ENCODE measurements around the gene KCNE3.
A peak's percentile ranks its signal among the peaks of the same experiment; 100 is the strongest.

The KCNE3 gene

GRCh38 chr11:74494916-74495315 lies 27.6 kb upstream of the KCNE3 start:
- Mint-ChIP-seq H3K27ac (no peak overlapping the region), H3K36me3 (ENCODE audit: low read depth) (peaks cover 41% of the 10 kb centered on the region), H3K9me3 (peaks cover 50% of the 10 kb centered on the region), H3K27me3 (ENCODE audit: low read depth, poor library complexity) (peaks cover under 1% of the 10 kb centered on the region), H3K4me1 (peaks cover 21% of the 10 kb centered on the region), H3K4me3 (peak overlapping the region; percentile 30)
- no peak for TF ChIP-seq CTCF (IDR thresholded peaks at IDR 0.05)
- no peak for DNase-seq

- H3K36me3 Mint-ChIP-seq (ENCODE audit: low read depth): peaks cover 41% of the 10 kb centered on the region
- H3K27me3 Mint-ChIP-seq (ENCODE audit: low read depth, poor library complexity): no peaks in the 10 kb centered on the region
- no peak for DNase-seq
- no peak for TF ChIP-seq CTCF (IDR thresholded peaks at IDR 0.05)
- H3K4me1 Mint-ChIP-seq: peaks cover 21% of the 10 kb centered on the region
- H3K4me3 Mint-ChIP-seq: peak overlapping the region; percentile 85
- peak overlapping the region; percentile 88 for H3K27ac Mint-ChIP-seq
- H3K9me3 Mint-ChIP-seq: peaks cover 41% of the 10 kb centered on the region
Measured at GRCh38 chr11:74493791-74494630, 26.7 kb upstream of the KCNE3 start.

GRCh38 chr11:74492974-74493790 lies 25.8 kb upstream of the KCNE3 start, which contains the start of gene LIPT2:
Gene LIPT2, minus strand, starts transcription at chr11:74493724. Its CDS starts 21 bp downstream, at chr11:74493703.
- peak; percentile 95 for DNase-seq
- H3K4me1 Mint-ChIP-seq: peaks cover 21% of the 10 kb centered on the region
- H3K27me3 Mint-ChIP-seq (ENCODE audit: low read depth, poor library complexity): no peaks in the 10 kb centered on the region
- H3K4me3 Mint-ChIP-seq: peak within 1 kb of the TSS; percentile 85
- TF ChIP-seq CTCF (IDR thresholded peaks at IDR 0.05): no peak
- peaks cover 41% of the 10 kb centered on the region for H3K36me3 Mint-ChIP-seq (ENCODE audit: low read depth)
- peak within 1 kb of the TSS; percentile 94 for H3K27ac Mint-ChIP-seq
- peaks cover 41% of the 10 kb centered on the region for H3K9me3 Mint-ChIP-seq

GRCh38 chr11:74492084-74492483 lies 24.7 kb upstream of the KCNE3 start:
- DNase-seq: no peak
- Mint-ChIP-seq H3K36me3 (ENCODE audit: low read depth) (peaks cover 33% of the 10 kb centered on the region), H3K27me3 (ENCODE audit: low read depth, poor library complexity) (no peaks in the 10 kb centered on the region), H3K4me1 (peaks cover 21% of the 10 kb centered on the region), H3K9me3 (peaks cover 30% of the 10 kb centered on the region), H3K27ac (peak overlapping the region; percentile 87), H3K4me3 (peak overlapping the region; percentile 85)
- TF ChIP-seq CTCF (IDR thresholded peaks at IDR 0.05): no peak

GRCh38 chr11:74490941-74491340 lies 23.6 kb upstream of the KCNE3 start:
- Mint-ChIP-seq H3K4me1 (peaks cover 22% of the 10 kb centered on the region), H3K9me3 (peaks cover 19% of the 10 kb centered on the region), H3K36me3 (ENCODE audit: low read depth) (peaks cover 24% of the 10 kb centered on the region), H3K4me3 (no peak overlapping the region), H3K27ac (no peak overlapping the region), H3K27me3 (ENCODE audit: low read depth, poor library complexity) (no peaks in the 10 kb centered on the region)
- TF ChIP-seq CTCF (IDR thresholded peaks at IDR 0.05): no peak
- no peak for DNase-seq

Data from nephron progenitor cell (in vitro differentiated cells).